Measurements from ENCODE around the gene KANSL1. TPM values are rescaled to one million over a fixed set of nuclear protein-coding genes. Genes with fewer than 3 reads are reported as not detected.
A peak's percentile ranks its signal among the peaks of the same experiment; 100 is the strongest.

The KANSL1 gene
- total RNA-seq, 1 experiment from 2014 or later, result 72.7 TPM

DNA sequence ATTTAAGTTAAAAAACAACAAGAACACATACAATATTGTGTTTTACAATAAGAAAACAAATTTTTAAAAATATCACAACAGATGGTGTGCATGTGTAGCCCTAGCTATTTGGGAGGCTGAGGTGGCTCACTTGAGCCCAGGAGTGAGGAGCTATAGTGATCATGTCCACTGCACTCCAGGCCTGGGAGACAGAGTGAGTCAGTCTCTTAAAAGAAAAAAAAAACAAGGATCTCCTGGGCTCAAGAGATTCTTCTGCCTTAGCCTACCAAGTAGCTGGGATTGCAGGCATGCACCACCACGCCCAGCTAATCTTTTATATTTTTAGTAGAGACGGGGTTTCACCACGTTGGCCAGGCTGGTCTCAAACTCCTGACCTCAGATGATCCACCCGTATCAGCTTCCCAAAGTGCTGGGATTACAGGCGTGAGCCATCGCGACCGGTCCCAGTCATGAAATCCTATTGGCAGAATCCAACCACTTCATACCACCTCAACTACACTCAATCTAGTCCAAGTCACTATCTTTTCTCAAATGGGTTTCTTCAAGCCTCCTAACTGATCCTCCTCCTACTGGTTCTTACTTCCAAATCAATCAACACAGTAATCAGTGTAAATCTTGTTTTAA is 139.2 kb downstream of the KANSL1 start:
- Mint-ChIP-seq H3K36me3 (peaks cover 45% of the 10 kb centered on the region), H3K4me3 (no peak overlapping the region), H3K9me3 (no peaks in the 10 kb centered on the region), H3K27me3 (ENCODE audit: low read depth) (no peaks in the 10 kb centered on the region), H3K27ac (peak overlapping the region; percentile 75), H3K4me1 (peaks cover 27% of the 10 kb centered on the region)
- ATAC-seq (no peak), DNase-seq (ENCODE audit: low spot score) (no peak)
- ChIA-PET POLR2A (interaction anchor here (1.0 kb wide), 1 partner anchor 27 kb away, joined by 3 read pairs; no protein-coding TSS in a partner anchor), CTCF (interaction anchor here (2.7 kb wide), 1 partner anchor 9 kb away, joined by 13 read pairs; no protein-coding TSS in a partner anchor)
- TF ChIP-seq KAT7 (CRISPR knock-in tag; IDR thresholded peaks at IDR 0.05; ENCODE audit: borderline replicate concordance), result no peak

DNA sequence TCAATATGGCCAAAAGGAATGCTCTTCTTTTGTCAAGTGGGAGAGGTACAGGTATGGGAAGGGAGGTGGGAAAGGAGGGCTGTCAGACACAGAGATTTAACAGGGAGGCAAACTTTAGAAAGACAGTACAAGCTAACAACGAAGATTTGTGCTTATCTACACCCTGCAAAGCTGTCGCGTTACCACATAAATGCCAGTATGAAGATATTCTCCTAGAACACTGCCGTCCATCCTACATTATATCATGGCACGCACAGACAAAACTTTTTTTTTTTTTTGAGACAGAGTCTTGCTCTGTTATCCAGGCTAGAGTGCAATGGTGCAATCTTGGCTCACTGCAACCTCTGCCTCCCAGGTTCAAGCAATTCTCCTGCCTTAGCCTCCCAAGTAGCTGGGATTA is 143.6 kb downstream of the KANSL1 start:
- peaks cover 58% of the 10 kb centered on the region for H3K36me3 Mint-ChIP-seq
- H3K27me3 Mint-ChIP-seq (ENCODE audit: low read depth), result no peaks in the 10 kb centered on the region
- POLR2A ChIA-PET, result no interaction called here
- DNase-seq (ENCODE audit: low spot score), result no peak
- peaks cover 3% of the 10 kb centered on the region for H3K4me1 Mint-ChIP-seq
- CTCF ChIA-PET, result interaction anchor here (0.9 kb wide), 1 partner anchor 143 kb away, joined by 3 read pairs; the partner anchor contains the start of gene KANSL1
- H3K27ac Mint-ChIP-seq, result 0 out of 2 replicates have a peak overlapping the region, but pooled peaks have one; percentile 12
- H3K4me3 Mint-ChIP-seq, result no peak overlapping the region
- no peaks in the 10 kb centered on the region for H3K9me3 Mint-ChIP-seq
- no peak for ATAC-seq
- TF ChIP-seq, protein P1, sequence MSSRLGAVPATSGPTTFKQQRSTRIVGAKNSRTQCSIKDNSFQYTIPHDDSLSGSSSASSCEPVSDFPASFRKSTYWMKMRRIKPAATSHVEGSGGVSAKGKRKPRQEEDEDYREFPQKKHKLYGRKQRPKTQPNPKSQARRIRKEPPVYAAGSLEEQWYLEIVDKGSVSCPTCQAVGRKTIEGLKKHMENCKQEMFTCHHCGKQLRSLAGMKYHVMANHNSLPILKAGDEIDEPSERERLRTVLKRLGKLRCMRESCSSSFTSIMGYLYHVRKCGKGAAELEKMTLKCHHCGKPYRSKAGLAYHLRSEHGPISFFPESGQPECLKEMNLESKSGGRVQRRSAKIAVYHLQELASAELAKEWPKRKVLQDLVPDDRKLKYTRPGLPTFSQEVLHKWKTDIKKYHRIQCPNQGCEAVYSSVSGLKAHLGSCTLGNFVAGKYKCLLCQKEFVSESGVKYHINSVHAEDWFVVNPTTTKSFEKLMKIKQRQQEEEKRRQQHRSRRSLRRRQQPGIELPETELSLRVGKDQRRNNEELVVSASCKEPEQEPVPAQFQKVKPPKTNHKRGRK (CRISPR knock-in tag; IDR thresholded peaks at IDR 0.05; ENCODE audit: borderline replicate concordance), result no peak
- TF ChIP-seq GTF2I (CRISPR knock-in tag; conservative IDR thresholded peaks at IDR 0.05) (no peak), SMAD4 (CRISPR knock-in tag; IDR thresholded peaks at IDR 0.05) (no peak), CREB1 (CRISPR knock-in tag; IDR thresholded peaks at IDR 0.05) (no peak), ZNF396 (CRISPR knock-in tag; IDR thresholded peaks at IDR 0.05; ENCODE audit: borderline replicate concordance) (no peak), ZNF232 (CRISPR knock-in tag; IDR thresholded peaks at IDR 0.05) (no peak), RORB (CRISPR knock-in tag; IDR thresholded peaks at IDR 0.05) (no peak), NFYB (CRISPR knock-in tag; conservative IDR thresholded peaks at IDR 0.05; ENCODE audit: low read depth) (no peak), GABPB1 (CRISPR knock-in tag; IDR thresholded peaks at IDR 0.05) (no peak)
- TF ChIP-seq, protein P2, sequence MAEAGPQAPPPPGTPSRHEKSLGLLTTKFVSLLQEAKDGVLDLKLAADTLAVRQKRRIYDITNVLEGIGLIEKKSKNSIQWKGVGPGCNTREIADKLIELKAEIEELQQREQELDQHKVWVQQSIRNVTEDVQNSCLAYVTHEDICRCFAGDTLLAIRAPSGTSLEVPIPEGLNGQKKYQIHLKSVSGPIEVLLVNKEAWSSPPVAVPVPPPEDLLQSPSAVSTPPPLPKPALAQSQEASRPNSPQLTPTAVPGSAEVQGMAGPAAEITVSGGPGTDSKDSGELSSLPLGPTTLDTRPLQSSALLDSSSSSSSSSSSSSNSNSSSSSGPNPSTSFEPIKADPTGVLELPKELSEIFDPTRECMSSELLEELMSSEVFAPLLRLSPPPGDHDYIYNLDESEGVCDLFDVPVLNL (CRISPR knock-in tag; IDR thresholded peaks at IDR 0.05; ENCODE audit: borderline replicate concordance, low read depth), result no peak
- TF ChIP-seq, protein P3, sequence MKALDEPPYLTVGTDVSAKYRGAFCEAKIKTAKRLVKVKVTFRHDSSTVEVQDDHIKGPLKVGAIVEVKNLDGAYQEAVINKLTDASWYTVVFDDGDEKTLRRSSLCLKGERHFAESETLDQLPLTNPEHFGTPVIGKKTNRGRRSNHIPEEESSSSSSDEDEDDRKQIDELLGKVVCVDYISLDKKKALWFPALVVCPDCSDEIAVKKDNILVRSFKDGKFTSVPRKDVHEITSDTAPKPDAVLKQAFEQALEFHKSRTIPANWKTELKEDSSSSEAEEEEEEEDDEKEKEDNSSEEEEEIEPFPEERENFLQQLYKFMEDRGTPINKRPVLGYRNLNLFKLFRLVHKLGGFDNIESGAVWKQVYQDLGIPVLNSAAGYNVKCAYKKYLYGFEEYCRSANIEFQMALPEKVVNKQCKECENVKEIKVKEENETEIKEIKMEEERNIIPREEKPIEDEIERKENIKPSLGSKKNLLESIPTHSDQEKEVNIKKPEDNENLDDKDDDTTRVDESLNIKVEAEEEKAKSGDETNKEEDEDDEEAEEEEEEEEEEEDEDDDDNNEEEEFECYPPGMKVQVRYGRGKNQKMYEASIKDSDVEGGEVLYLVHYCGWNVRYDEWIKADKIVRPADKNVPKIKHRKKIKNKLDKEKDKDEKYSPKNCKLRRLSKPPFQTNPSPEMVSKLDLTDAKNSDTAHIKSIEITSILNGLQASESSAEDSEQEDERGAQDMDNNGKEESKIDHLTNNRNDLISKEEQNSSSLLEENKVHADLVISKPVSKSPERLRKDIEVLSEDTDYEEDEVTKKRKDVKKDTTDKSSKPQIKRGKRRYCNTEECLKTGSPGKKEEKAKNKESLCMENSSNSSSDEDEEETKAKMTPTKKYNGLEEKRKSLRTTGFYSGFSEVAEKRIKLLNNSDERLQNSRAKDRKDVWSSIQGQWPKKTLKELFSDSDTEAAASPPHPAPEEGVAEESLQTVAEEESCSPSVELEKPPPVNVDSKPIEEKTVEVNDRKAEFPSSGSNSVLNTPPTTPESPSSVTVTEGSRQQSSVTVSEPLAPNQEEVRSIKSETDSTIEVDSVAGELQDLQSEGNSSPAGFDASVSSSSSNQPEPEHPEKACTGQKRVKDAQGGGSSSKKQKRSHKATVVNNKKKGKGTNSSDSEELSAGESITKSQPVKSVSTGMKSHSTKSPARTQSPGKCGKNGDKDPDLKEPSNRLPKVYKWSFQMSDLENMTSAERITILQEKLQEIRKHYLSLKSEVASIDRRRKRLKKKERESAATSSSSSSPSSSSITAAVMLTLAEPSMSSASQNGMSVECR (CRISPR knock-in tag; IDR thresholded peaks at IDR 0.05; ENCODE audit: borderline replicate concordance), result no peak
- TF ChIP-seq, protein P4, sequence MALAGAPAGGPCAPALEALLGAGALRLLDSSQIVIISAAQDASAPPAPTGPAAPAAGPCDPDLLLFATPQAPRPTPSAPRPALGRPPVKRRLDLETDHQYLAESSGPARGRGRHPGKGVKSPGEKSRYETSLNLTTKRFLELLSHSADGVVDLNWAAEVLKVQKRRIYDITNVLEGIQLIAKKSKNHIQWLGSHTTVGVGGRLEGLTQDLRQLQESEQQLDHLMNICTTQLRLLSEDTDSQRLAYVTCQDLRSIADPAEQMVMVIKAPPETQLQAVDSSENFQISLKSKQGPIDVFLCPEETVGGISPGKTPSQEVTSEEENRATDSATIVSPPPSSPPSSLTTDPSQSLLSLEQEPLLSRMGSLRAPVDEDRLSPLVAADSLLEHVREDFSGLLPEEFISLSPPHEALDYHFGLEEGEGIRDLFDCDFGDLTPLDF (CRISPR knock-in tag; IDR thresholded peaks at IDR 0.05), result no peak
- TF ChIP-seq, protein P5, sequence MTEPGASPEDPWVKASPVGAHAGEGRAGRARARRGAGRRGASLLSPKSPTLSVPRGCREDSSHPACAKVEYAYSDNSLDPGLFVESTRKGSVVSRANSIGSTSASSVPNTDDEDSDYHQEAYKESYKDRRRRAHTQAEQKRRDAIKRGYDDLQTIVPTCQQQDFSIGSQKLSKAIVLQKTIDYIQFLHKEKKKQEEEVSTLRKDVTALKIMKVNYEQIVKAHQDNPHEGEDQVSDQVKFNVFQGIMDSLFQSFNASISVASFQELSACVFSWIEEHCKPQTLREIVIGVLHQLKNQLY (CRISPR knock-in tag; IDR thresholded peaks at IDR 0.05), result no peak
- TF ChIP-seq, protein P6, sequence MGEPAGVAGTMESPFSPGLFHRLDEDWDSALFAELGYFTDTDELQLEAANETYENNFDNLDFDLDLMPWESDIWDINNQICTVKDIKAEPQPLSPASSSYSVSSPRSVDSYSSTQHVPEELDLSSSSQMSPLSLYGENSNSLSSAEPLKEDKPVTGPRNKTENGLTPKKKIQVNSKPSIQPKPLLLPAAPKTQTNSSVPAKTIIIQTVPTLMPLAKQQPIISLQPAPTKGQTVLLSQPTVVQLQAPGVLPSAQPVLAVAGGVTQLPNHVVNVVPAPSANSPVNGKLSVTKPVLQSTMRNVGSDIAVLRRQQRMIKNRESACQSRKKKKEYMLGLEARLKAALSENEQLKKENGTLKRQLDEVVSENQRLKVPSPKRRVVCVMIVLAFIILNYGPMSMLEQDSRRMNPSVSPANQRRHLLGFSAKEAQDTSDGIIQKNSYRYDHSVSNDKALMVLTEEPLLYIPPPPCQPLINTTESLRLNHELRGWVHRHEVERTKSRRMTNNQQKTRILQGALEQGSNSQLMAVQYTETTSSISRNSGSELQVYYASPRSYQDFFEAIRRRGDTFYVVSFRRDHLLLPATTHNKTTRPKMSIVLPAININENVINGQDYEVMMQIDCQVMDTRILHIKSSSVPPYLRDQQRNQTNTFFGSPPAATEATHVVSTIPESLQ (CRISPR knock-in tag; IDR thresholded peaks at IDR 0.05), result no peak
- TF ChIP-seq, protein P7, sequence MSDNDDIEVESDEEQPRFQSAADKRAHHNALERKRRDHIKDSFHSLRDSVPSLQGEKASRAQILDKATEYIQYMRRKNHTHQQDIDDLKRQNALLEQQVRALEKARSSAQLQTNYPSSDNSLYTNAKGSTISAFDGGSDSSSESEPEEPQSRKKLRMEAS (CRISPR knock-in tag; IDR thresholded peaks at IDR 0.05), result no peak
- TF ChIP-seq, protein P8, sequence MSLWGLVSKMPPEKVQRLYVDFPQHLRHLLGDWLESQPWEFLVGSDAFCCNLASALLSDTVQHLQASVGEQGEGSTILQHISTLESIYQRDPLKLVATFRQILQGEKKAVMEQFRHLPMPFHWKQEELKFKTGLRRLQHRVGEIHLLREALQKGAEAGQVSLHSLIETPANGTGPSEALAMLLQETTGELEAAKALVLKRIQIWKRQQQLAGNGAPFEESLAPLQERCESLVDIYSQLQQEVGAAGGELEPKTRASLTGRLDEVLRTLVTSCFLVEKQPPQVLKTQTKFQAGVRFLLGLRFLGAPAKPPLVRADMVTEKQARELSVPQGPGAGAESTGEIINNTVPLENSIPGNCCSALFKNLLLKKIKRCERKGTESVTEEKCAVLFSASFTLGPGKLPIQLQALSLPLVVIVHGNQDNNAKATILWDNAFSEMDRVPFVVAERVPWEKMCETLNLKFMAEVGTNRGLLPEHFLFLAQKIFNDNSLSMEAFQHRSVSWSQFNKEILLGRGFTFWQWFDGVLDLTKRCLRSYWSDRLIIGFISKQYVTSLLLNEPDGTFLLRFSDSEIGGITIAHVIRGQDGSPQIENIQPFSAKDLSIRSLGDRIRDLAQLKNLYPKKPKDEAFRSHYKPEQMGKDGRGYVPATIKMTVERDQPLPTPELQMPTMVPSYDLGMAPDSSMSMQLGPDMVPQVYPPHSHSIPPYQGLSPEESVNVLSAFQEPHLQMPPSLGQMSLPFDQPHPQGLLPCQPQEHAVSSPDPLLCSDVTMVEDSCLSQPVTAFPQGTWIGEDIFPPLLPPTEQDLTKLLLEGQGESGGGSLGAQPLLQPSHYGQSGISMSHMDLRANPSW (CRISPR knock-in tag; conservative IDR thresholded peaks at IDR 0.05; ENCODE audit: low read depth), result no peak
- TF ChIP-seq, protein P9, sequence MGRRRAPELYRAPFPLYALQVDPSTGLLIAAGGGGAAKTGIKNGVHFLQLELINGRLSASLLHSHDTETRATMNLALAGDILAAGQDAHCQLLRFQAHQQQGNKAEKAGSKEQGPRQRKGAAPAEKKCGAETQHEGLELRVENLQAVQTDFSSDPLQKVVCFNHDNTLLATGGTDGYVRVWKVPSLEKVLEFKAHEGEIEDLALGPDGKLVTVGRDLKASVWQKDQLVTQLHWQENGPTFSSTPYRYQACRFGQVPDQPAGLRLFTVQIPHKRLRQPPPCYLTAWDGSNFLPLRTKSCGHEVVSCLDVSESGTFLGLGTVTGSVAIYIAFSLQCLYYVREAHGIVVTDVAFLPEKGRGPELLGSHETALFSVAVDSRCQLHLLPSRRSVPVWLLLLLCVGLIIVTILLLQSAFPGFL (CRISPR knock-in tag; IDR thresholded peaks at IDR 0.05; ENCODE audit: borderline replicate concordance), result no peak

Data from WTC11 (cell line).